Stimulated activated CD4-positive, alpha-beta T cell treated with anti-CD3 and anti-CD28 coated beads, Interleukin-12 subunit alpha, Interleukin-12 subunit beta, amount 100 ng/mL, for 48 hours (primary cell): ENCODE data around the gene MGAT5B.

Experiments used
- DNase-seq, 3 donors: peaks; one replicate each; pipeline ENCODE4 v3.0.0-alpha.2; 2020; ENCODE audit warnings: low read depth in 2 of 3, low spot score in 1 of 3

MGAT5B gene

DNA sequence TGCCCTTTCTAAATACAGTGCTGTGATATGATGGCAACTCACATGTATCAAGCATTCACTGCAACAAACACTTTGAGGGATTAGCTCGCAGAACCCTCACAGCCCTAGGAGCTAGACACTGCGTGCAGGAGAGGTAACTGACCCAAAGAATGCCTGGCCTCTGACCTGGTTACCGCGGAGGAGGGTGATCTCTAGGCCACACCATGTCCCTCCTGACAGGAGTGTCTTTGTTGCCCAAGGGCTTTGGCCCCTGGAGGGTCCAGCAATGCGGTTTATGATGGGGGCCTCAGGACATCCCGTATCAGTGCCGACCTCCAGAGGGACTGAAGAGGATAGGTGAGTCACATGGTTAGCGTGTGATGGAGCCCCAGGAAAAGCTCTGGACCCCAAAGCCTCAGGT, 130.6 kb downstream of the MGAT5B start:
- no peak for DNase-seq
